CD14-positive monocyte (primary cell): Measurements from ENCODE around the gene SELENBP1. TPM values are rescaled to one million over a fixed set of nuclear protein-coding genes. Genes with fewer than 3 reads are reported as not detected.
A peak's percentile ranks its signal among the peaks of the same experiment; 100 is the strongest.

ENCODE experiments used
- DNase-seq, 3 donors: peaks; one replicate each; pipeline ENCODE4 v3.0.0-alpha.2; 2011 to 2022
- H2AFZ ChIP-seq: 2 replicates; pipeline ENCODE4 v1.6.0; 2012; ENCODE audit warnings: mild to moderate bottlenecking, low read depth, low read length, inconsistent platforms; ENCODE audit not compliant: insufficient read depth, poor library complexity, severe bottlenecking
- H3K27ac ChIP-seq, 2 donors: 1 replicate in 1 of 2; 2 replicates in 1 of 2; pipeline ENCODE4 v1.5.1; 2012 to 2013; ENCODE audit warnings: low read length in 2 of 2, control low read depth in 1 of 2, inconsistent platforms in 1 of 2, low read depth in 1 of 2, mild to moderate bottlenecking in 1 of 2
- H3K27me3 ChIP-seq, 2 donors: one replicate each; pipeline versions ENCODE4 v1.6.0 to v1.6.1; 2011 to 2013; ENCODE audit warnings: low read length in 2 of 2; ENCODE audit not compliant: control insufficient read depth in 2 of 2, insufficient read depth in 2 of 2
- H3K36me3 ChIP-seq, 2 donors: replicated peaks in 1 of 2; 1 replicate in 1 of 2; 2 replicates in 1 of 2; pipeline versions ENCODE4 v1.5.1 to v1.6.1; 2012 to 2013; ENCODE audit warnings: low read length in 2 of 2, control low read depth in 1 of 2, inconsistent platforms in 1 of 2, mild to moderate bottlenecking in 1 of 2; ENCODE audit not compliant: insufficient read depth in 2 of 2, control insufficient read depth in 1 of 2
- H3K4me1 ChIP-seq, 2 donors: 1 replicate in 1 of 2; 2 replicates in 1 of 2; pipeline versions ENCODE4 v1.5.1 to v1.6.1; 2012 to 2013; ENCODE audit warnings: low read length in 2 of 2, control low read depth in 1 of 2, inconsistent platforms in 1 of 2, mild to moderate bottlenecking in 1 of 2, moderate library complexity in 1 of 2; ENCODE audit not compliant: insufficient read depth in 2 of 2, control insufficient read depth in 1 of 2
- H3K4me2 ChIP-seq: replicated peaks from 2 replicates; pipeline ENCODE3; 2012; ENCODE audit warnings: low read length, moderate library complexity, mild to moderate bottlenecking; ENCODE audit not compliant: poor library complexity, severe bottlenecking; ENCODE audit errors: extremely low read depth
- H3K4me3 ChIP-seq, 3 experiments: fragments of 200-600 bp in 1 of 3; sonication (generic) in 1 of 3; replicated peaks in 1 of 3; 1 replicate in 2 of 3; 2 replicates in 1 of 3; pipeline ENCODE4 v1.5.1; 2011 to 2013; ENCODE audit warnings: low read length in 3 of 3, mild to moderate bottlenecking in 3 of 3, control low read depth in 2 of 3, low read depth in 2 of 3, inconsistent platforms in 1 of 3, moderate library complexity in 1 of 3
- H3K79me2 ChIP-seq: 2 replicates; pipeline ENCODE4 v1.6.0; 2012; ENCODE audit warnings: mild to moderate bottlenecking, control low read depth, inconsistent platforms, low read length, moderate library complexity; ENCODE audit not compliant: insufficient read depth
- H3K9ac ChIP-seq: 2 replicates; pipeline ENCODE4 v1.6.0; 2017; ENCODE audit warnings: low read length, mild to moderate bottlenecking; ENCODE audit not compliant: insufficient read depth, poor library complexity, severe bottlenecking
- H3K9me3 ChIP-seq, 2 donors: replicated peaks in 1 of 2; 1 replicate in 1 of 2; 2 replicates in 1 of 2; pipeline versions ENCODE4 v1.5.1 to v1.6.1; 2012 to 2013; ENCODE audit warnings: low read length in 2 of 2, control low read depth in 1 of 2; ENCODE audit not compliant: control insufficient read depth in 1 of 2, insufficient read depth in 1 of 2
- H4K20me1 ChIP-seq: 2 replicates; pipeline ENCODE4 v1.6.0; 2012; ENCODE audit warnings: mild to moderate bottlenecking, low read length, control low read depth, moderate library complexity; ENCODE audit not compliant: insufficient read depth
- H3K27ac Mint-ChIP-seq, 7 donors: one replicate each; pipeline ENCODE4 v1.8.0; 2020; ENCODE audit warnings: mild to moderate bottlenecking in 7 of 7, mixed read lengths in 7 of 7, moderate library complexity in 6 of 7, inconsistent platforms in 2 of 7
- H3K27me3 Mint-ChIP-seq, 3 donors: one replicate each; pipeline ENCODE4 v1.8.0; 2021 to 2022; ENCODE audit warnings: low read depth in 3 of 3, mild to moderate bottlenecking in 3 of 3, mixed read lengths in 3 of 3, moderate library complexity in 3 of 3, inconsistent platforms in 1 of 3
- H3K36me3 Mint-ChIP-seq, 2 donors: one replicate each; pipeline ENCODE4 v1.8.0; 2020; ENCODE audit warnings: mixed read lengths in 2 of 2, inconsistent platforms in 1 of 2, mild to moderate bottlenecking in 1 of 2
- H3K4me1 Mint-ChIP-seq: one replicate; pipeline ENCODE4 v1.8.0; 2020; ENCODE audit warnings: mild to moderate bottlenecking, mixed read lengths
- H3K4me3 Mint-ChIP-seq, 2 donors: one replicate each; pipeline ENCODE4 v1.8.0; 2020; ENCODE audit warnings: mild to moderate bottlenecking in 2 of 2, mixed read lengths in 2 of 2, moderate library complexity in 1 of 2
- H3K9me3 Mint-ChIP-seq, 7 donors: one replicate each; pipeline ENCODE4 v1.8.0; 2020 to 2022; ENCODE audit warnings: mixed read lengths in 7 of 7, mild to moderate bottlenecking in 6 of 7, moderate library complexity in 6 of 7, inconsistent platforms in 2 of 7
- CTCF ChIP-seq: fragments of 200-600 bp; IDR thresholded peaks from one replicate; pipeline ENCODE4 v1.8.0; 2022; ENCODE audit warnings: antibody characterized with exemption, mild to moderate bottlenecking
- WGBS: methylation state at CpG from one replicate; pipeline ENCODE4 v1.1.5; 2013; ENCODE audit warnings: missing lambda C conversion rate; ENCODE audit not compliant: insufficient coverage; 5-methylcytosine and 5-hydroxymethylcytosine counted together
- intact Hi-C, 2 donors: fragments of 100-400 bp; cut with micrococcal nuclease; formaldehyde crosslinking; loops; one replicate each; pipeline versions ENCODE4 v1.15.0 to v1.15.1; 2023
- polyA plus RNA-seq, 3 donors: library from polyadenylated mRNA; depleted of rRNA in 1 of 3; unstranded in 2 of 3; stranded (reverse) in 1 of 3; fragments of 300-500 nt in 2 of 3; fragments of >200 nt in 1 of 3; fragmentation: Illumina TruSeq in 2 of 3; gene quantifications; 1 replicate in 2 of 3; 2 replicates in 1 of 3; pipeline ENCODE4 v1.2.3, GENCODE V29; 2012 to 2021

The SELENBP1 gene
- polyA plus RNA-seq, 3 donors, result 0.61 to 0.79 TPM; not detected in 1

- Histone ChIP-seq H3K4me1 (peaks cover 9 to 17% of the 10 kb centered on the region in 2 donors), H3K9ac (no peak overlapping the region), H3K27me3 (no peaks in the 10 kb centered on the region), H3K36me3 (peaks cover 55 to 73% of the 10 kb centered on the region in 2 donors), H3K79me2 (peaks cover 19% of the 10 kb centered on the region), H3K4me3 (no peak overlapping the region), H3K9me3 (no peaks in the 10 kb centered on the region), H3K27ac (peak overlapping the region in 1 of 2 donors; percentile 34), H2AFZ (no peak overlapping the region), H3K4me2 (no peak overlapping the region), H4K20me1 (peaks cover 9% of the 10 kb centered on the region)
- DNase-seq, result no peak
- Mint-ChIP-seq H3K36me3 (peaks cover 67 to 73% of the 10 kb centered on the region in 2 donors), H3K4me3 (no peak overlapping the region), H3K4me1 (peaks cover 15% of the 10 kb centered on the region), H3K27me3 (peaks cover 0 to 1% (median 0%) of the 10 kb centered on the region in 3 donors), H3K27ac (peak overlapping the region in 4 of 7 donors; percentile 6 to 66 (median 36)), H3K9me3 (no peaks in the 10 kb centered on the region)
- WGBS, result 100% methylated on average over 1 of the region's 2 CpGs
- intact Hi-C loops, result loop anchor here in 1 of 2 donors (10.0 kb wide), 1 partner anchor 208 kb away; the partner anchor contains the start of genes PIP5K1A and VPS72
- TF ChIP-seq CTCF, result no peak
These were observed 30.3 kb upstream of the SELENBP1 start for GRCh38 chr1:151402764-151403163.

GRCh38 chr1:151401860-151402259, 29.4 kb upstream of the SELENBP1 start:
- no peak overlapping the region for H3K9ac ChIP-seq
- DNase-seq, result no peak
- H4K20me1 ChIP-seq, result peaks cover 9% of the 10 kb centered on the region
- Mint-ChIP-seq H3K27ac (peak overlapping the region in 4 of 7 donors; percentile 10 to 82 (median 63)), H3K4me3 (no peak overlapping the region), H3K36me3 (peaks cover 59 to 64% of the 10 kb centered on the region in 2 donors), H3K9me3 (no peaks in the 10 kb centered on the region), H3K4me1 (peaks cover 15% of the 10 kb centered on the region), H3K27me3 (peaks cover 0 to 5% (median 1%) of the 10 kb centered on the region in 3 donors)
- intact Hi-C loops, result loop anchor here in 1 of 2 donors (10.0 kb wide), 1 partner anchor 207 kb away; the partner anchor contains the start of genes PIP5K1A and VPS72
- peaks cover 19% of the 10 kb centered on the region for H3K79me2 ChIP-seq
- H3K36me3 ChIP-seq, result peaks cover 47 to 64% of the 10 kb centered on the region in 2 donors
- WGBS, result no CpG with 5 or more reads among the region's 2 CpGs
- H3K9me3 ChIP-seq, result no peaks in the 10 kb centered on the region
- no peak overlapping the region for H2AFZ ChIP-seq
- H3K4me2 ChIP-seq, result no peak overlapping the region
- H3K27ac ChIP-seq, result no peak overlapping the region
- H3K4me3 ChIP-seq, result no peak overlapping the region
- peaks cover 9 to 17% of the 10 kb centered on the region in 2 donors for H3K4me1 ChIP-seq
- H3K27me3 ChIP-seq, result no peaks in the 10 kb centered on the region
- TF ChIP-seq CTCF, result no peak
